ENCODE measurements around the gene MYO1D.

MYO1D gene

DNA sequence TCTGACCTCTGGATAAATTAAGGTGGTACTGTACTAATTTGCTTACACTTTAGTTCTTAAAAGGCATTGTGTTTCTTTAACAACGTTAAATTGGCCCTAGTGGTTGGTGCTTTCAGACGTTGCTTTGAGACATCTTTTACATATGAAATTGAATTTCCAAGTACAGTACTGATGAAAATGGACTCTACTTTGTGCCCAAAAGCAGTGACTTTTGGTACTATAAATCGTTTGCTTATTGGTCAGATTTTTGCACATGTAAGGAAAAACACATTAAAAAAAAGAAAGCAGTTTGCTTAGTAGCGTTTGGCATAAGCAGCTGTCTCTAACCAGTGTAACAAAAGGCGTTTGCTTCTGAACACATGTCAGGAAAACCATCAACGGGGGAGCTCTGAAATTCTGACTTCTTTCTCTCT lies 250.5 kb downstream of the MYO1D start:
- H3K27me3 ChIP-seq (ENCODE audit: control insufficient read depth, insufficient read depth, low read length): peaks cover 5% of the 10 kb centered on the region
- no peak overlapping the region for H3K9ac ChIP-seq (ENCODE audit: low read length)
- no peak overlapping the region for H3K4me3 ChIP-seq (ENCODE audit: low read length)
- no peaks in the 10 kb centered on the region for H3K36me3 ChIP-seq (ENCODE audit: control insufficient read depth, low read depth, low read length)
- no peak overlapping the region for H3K27ac ChIP-seq (ENCODE audit: low read length)
- H3K4me1 ChIP-seq (ENCODE audit: control insufficient read depth, low read depth, low read length): peaks cover 29% of the 10 kb centered on the region
- H3K9me3 ChIP-seq (ENCODE audit: control insufficient read depth, low read depth, low read length): no peaks in the 10 kb centered on the region

DNA sequence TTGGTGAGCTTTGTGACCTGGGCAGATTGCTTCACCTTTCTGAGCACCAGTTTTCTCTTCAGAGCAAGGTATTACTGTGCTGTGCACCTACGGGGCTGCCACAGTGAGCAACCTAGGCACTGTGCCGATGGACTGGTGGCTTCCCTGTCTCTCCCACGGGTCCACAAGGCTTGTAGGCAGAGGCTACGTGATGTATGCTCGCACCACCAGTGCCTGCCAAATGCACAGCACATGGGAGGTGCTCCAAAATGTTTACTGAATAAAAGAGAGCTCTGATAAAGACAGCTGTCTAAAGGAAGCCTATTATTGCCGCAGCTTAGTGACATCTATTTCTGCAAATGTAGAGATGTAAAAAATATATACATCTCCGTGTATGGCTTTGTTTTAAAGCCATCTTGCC lies 251.0 kb downstream of the MYO1D start:
- peaks cover 32% of the 10 kb centered on the region for H3K4me1 ChIP-seq (ENCODE audit: control insufficient read depth, low read depth, low read length)
- no peak overlapping the region for H3K27ac ChIP-seq (ENCODE audit: low read length)
- H3K4me3 ChIP-seq (ENCODE audit: low read length): no peak overlapping the region
- H3K27me3 ChIP-seq (ENCODE audit: control insufficient read depth, insufficient read depth, low read length): peaks cover 5% of the 10 kb centered on the region
- H3K9ac ChIP-seq (ENCODE audit: low read length): no peak overlapping the region
- no peaks in the 10 kb centered on the region for H3K36me3 ChIP-seq (ENCODE audit: control insufficient read depth, low read depth, low read length)
- no peaks in the 10 kb centered on the region for H3K9me3 ChIP-seq (ENCODE audit: control insufficient read depth, low read depth, low read length)

DNA sequence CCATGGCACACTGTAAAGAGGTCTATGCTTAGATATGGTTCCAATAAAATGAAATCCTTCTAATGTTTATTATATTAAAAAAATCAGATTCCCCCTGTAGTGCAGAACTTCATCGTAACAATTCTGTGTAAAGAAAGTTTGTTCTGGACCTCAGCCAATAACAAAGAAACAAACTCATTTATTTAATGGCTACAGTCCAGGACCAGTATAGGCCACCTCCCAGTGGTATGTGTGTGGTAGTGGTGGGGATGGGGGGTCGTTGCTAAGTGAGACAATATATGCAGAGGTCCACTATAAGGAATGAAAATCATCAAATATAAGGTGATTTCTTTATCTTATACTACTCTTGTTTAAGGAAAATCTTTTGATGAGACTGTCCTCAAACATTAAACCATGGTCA lies 253.7 kb downstream of the MYO1D start:
- no peak overlapping the region for H3K9ac ChIP-seq (ENCODE audit: low read length)
- no peaks in the 10 kb centered on the region for H3K9me3 ChIP-seq (ENCODE audit: control insufficient read depth, low read depth, low read length)
- peaks cover 5% of the 10 kb centered on the region for H3K27me3 ChIP-seq (ENCODE audit: control insufficient read depth, insufficient read depth, low read length)
- no peaks in the 10 kb centered on the region for H3K36me3 ChIP-seq (ENCODE audit: control insufficient read depth, low read depth, low read length)
- no peak overlapping the region for H3K27ac ChIP-seq (ENCODE audit: low read length)
- peaks cover 42% of the 10 kb centered on the region for H3K4me1 ChIP-seq (ENCODE audit: control insufficient read depth, low read depth, low read length)
- H3K4me3 ChIP-seq (ENCODE audit: low read length): no peak overlapping the region

DNA sequence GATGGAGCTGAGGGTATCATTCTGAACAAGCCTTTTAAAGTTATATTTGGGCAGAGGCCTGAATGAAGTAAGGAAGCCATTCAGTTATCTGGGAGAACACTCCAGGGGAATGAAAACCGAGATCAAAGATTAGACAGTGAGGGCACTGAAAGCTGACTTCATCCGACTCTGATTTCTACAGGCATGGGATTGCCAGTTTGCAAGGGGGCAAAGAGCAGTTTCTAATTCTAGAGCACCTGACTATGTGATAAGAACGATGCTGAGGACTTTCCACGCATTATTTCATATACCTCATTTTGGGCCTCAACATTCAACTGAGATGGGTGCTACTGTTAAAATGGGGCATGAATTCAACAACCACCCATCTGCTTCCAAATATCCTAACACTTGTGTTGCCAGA lies 254.4 kb downstream of the MYO1D start:
- H3K27me3 ChIP-seq (ENCODE audit: control insufficient read depth, insufficient read depth, low read length): peaks cover 3% of the 10 kb centered on the region
- H3K36me3 ChIP-seq (ENCODE audit: control insufficient read depth, low read depth, low read length): no peaks in the 10 kb centered on the region
- peaks cover 38% of the 10 kb centered on the region for H3K4me1 ChIP-seq (ENCODE audit: control insufficient read depth, low read depth, low read length)
- no peak overlapping the region for H3K9ac ChIP-seq (ENCODE audit: low read length)
- H3K27ac ChIP-seq (ENCODE audit: low read length): no peak overlapping the region
- no peak overlapping the region for H3K4me3 ChIP-seq (ENCODE audit: low read length)
- no peaks in the 10 kb centered on the region for H3K9me3 ChIP-seq (ENCODE audit: control insufficient read depth, low read depth, low read length)

DNA sequence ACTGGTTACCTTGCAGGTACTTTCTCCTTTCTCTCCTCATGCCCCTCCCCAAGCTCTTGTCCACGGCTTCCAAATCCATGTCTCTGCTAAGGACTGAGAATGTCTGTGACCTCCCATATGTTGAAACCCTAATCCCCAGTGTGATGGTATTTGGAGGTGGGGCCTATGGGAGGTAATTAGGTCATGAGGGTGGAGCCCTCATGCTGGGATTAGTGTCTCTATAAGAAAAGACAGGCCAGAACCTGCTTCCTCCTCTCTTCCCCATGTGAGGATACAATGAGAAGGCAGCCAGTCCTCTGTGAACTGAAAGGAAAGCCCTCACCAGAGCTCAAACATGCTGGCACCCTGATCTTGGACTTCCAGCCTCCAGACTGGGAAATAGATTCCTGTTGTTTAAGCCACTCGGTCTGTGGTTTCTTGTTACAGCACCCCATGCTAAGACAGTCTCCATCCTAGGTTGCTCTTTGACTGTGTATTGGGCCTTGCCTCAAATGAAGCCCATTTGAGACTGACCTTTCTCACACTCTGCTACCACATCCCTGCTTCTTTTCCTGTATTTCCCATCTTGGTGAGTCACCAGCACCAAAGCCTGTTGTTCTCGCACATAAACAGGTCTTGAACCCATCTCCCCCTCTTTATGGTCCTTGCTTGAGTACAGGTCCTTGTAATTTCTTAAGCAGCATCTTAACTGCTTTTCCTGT lies 255.2 kb downstream of the MYO1D start:
- no peak overlapping the region for H3K4me3 ChIP-seq (ENCODE audit: low read length)
- H3K4me1 ChIP-seq (ENCODE audit: control insufficient read depth, low read depth, low read length): peaks cover 30% of the 10 kb centered on the region
- no peaks in the 10 kb centered on the region for H3K36me3 ChIP-seq (ENCODE audit: control insufficient read depth, low read depth, low read length)
- no peak overlapping the region for H3K27ac ChIP-seq (ENCODE audit: low read length)
- no peaks in the 10 kb centered on the region for H3K9me3 ChIP-seq (ENCODE audit: control insufficient read depth, low read depth, low read length)
- no peaks in the 10 kb centered on the region for H3K27me3 ChIP-seq (ENCODE audit: control insufficient read depth, insufficient read depth, low read length)
- H3K9ac ChIP-seq (ENCODE audit: low read length): no peak overlapping the region

DNA sequence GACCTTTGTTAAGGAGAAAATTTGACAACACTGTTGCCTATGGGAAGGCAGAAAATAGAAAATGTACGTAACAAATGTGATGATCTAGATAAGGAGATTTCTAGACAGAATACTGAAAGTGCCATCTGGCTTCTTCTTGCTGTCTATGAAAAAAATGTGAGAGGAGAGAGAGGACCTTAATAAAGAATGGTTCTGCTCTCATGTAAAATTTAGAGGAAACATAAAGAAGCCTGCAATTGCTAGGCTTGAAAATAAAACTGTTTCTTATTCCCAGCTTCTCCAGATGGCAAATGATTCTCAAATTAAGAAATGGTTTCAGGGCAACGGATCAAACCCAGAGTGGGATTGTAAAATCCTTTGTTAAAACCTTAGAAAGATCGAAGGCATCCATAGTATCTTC lies 261.6 kb downstream of the MYO1D start:
- Histone ChIP-seq H3K9ac (ENCODE audit: low read length) (no peak overlapping the region), H3K4me3 (ENCODE audit: low read length) (no peak overlapping the region), H3K4me1 (ENCODE audit: control insufficient read depth, low read depth, low read length) (peaks cover 4% of the 10 kb centered on the region), H3K27me3 (ENCODE audit: control insufficient read depth, insufficient read depth, low read length) (no peaks in the 10 kb centered on the region), H3K36me3 (ENCODE audit: control insufficient read depth, low read depth, low read length) (no peaks in the 10 kb centered on the region), H3K9me3 (ENCODE audit: control insufficient read depth, low read depth, low read length) (no peaks in the 10 kb centered on the region), H3K27ac (ENCODE audit: low read length) (no peak overlapping the region)

DNA sequence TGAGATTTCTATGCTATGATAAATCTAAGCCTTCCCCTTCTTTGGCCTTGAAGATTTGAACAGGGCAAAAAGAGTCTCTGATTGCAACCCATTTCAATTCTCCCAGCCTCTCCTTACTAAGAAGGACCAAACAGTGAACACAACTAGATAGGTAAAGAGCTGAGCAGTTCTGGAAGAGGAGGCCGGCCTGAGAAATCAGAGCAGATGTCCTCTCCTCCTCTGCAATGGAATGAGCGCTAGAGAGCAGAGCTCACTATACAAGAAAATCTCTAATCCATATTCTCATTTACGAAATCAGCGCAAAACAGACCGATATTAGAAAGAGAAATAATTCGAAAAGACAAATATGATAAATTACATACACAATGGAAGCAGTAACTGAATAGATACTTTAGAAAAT lies 266.0 kb downstream of the MYO1D start:
- Histone ChIP-seq H3K4me3 (ENCODE audit: low read length) (no peak overlapping the region), H3K9me3 (ENCODE audit: control insufficient read depth, low read depth, low read length) (no peaks in the 10 kb centered on the region), H3K36me3 (ENCODE audit: control insufficient read depth, low read depth, low read length) (no peaks in the 10 kb centered on the region), H3K4me1 (ENCODE audit: control insufficient read depth, low read depth, low read length) (no peaks in the 10 kb centered on the region), H3K9ac (ENCODE audit: low read length) (no peak overlapping the region), H3K27ac (ENCODE audit: low read length) (no peak overlapping the region), H3K27me3 (ENCODE audit: control insufficient read depth, insufficient read depth, low read length) (no peaks in the 10 kb centered on the region)

DNA sequence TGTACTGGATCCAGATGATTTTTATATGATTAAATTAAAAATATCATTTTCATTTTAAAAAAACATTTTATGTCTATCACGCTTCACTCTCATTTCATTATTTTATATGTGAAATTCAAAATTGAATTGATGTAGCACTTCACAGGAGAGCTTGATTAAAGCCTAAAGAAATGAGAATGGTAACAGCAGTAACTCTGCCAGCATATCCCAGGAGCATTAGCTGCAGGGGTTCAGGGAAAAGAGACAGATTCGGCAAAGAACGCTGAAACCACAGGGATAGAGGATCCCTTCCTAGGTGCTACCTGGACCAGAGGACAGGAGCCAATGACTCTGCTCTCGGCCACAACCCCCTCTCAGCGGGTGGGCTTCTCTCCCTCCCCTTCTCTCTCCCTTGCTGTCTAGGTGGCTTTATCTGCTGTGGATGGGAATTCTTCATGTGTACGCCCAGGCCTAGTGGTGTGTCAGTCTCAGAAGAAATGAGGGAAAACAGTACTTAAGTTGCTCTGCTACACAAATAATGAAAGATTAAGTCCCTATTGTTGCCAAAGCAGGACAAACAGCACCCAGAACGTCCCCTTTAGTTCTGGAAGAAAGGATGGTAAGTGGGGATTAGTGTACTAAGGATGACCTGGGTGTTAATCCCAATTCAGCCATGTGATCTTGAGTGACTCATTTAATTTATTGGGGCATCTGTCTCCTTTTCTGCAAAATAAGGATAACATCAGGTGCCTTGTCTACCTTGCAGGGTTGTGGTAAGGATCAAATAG lies 266.9 kb downstream of the MYO1D start:
- Histone ChIP-seq H3K4me3 (ENCODE audit: low read length) (no peak overlapping the region), H3K9me3 (ENCODE audit: control insufficient read depth, low read depth, low read length) (no peaks in the 10 kb centered on the region), H3K9ac (ENCODE audit: low read length) (no peak overlapping the region), H3K27me3 (ENCODE audit: control insufficient read depth, insufficient read depth, low read length) (no peaks in the 10 kb centered on the region), H3K4me1 (ENCODE audit: control insufficient read depth, low read depth, low read length) (no peaks in the 10 kb centered on the region), H3K27ac (ENCODE audit: low read length) (no peak overlapping the region), H3K36me3 (ENCODE audit: control insufficient read depth, low read depth, low read length) (no peaks in the 10 kb centered on the region)

DNA sequence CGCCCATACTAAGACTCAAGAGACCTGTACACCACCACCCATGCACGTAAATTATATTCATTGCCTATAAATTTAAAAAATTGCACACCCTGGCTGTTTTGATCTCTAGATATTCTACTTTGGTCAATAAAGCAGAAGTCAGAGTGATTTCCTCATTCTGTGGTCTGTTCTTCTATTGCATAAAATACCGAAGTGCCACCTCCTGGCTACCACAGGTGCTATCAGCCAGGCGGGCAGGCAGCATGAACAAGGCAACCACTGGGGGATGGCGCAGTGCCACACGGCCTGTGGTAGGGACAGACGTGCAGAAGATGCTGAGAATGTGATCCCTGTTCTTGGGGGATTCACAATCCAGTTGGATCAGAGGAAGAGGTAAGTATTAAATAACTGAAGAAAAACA lies 267.8 kb downstream of the MYO1D start:
- Histone ChIP-seq H3K9me3 (ENCODE audit: control insufficient read depth, low read depth, low read length) (no peaks in the 10 kb centered on the region), H3K9ac (ENCODE audit: low read length) (no peak overlapping the region), H3K27ac (ENCODE audit: low read length) (no peak overlapping the region), H3K4me3 (ENCODE audit: low read length) (no peak overlapping the region), H3K27me3 (ENCODE audit: control insufficient read depth, insufficient read depth, low read length) (no peaks in the 10 kb centered on the region), H3K36me3 (ENCODE audit: control insufficient read depth, low read depth, low read length) (no peaks in the 10 kb centered on the region), H3K4me1 (ENCODE audit: control insufficient read depth, low read depth, low read length) (no peaks in the 10 kb centered on the region)

DNA sequence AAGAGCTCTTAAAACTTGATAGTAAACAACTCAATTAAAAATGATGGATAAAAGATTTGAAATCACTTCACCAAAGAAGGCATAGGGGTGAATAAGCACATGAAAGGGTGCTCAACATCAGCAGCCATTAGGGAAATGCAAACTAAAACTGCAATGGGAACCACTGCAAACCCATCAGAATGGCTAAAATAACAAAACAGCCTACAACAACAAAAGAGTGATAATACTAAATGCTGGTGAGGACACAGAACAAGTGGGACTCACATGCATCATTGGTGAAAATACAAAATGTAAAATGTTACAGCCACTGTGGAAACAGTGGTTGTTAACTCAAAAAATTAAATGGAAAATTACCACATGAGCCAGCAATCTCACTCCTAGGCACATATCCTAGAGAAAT lies 268.7 kb downstream of the MYO1D start:
- Histone ChIP-seq H3K27ac (ENCODE audit: low read length) (no peak overlapping the region), H3K4me3 (ENCODE audit: low read length) (no peak overlapping the region), H3K4me1 (ENCODE audit: control insufficient read depth, low read depth, low read length) (no peaks in the 10 kb centered on the region), H3K9ac (ENCODE audit: low read length) (no peak overlapping the region), H3K36me3 (ENCODE audit: control insufficient read depth, low read depth, low read length) (no peaks in the 10 kb centered on the region), H3K27me3 (ENCODE audit: control insufficient read depth, insufficient read depth, low read length) (no peaks in the 10 kb centered on the region), H3K9me3 (ENCODE audit: control insufficient read depth, low read depth, low read length) (no peaks in the 10 kb centered on the region)

DNA sequence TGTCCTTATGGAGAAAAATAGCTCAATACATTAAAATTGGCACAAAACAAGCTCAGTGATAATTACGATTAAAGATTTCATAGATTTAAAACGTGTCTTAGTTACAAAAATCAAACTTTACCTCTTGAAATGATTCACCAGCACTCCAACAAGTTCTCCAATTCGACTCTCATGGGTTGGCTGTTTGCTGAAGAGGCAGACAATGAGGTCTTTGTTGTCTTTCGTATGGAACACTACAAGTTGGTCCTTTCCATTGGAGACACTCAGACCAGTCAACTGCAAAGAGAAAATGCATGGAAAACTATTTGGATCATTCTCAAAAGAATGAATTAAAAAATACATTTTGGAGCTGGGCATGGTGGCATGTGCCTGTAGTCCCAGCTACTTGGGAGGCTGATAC lies 272.0 kb downstream of the MYO1D start:
- Histone ChIP-seq H3K27ac (ENCODE audit: low read length) (no peak overlapping the region), H3K36me3 (ENCODE audit: control insufficient read depth, low read depth, low read length) (no peaks in the 10 kb centered on the region), H3K4me3 (ENCODE audit: low read length) (no peak overlapping the region), H3K27me3 (ENCODE audit: control insufficient read depth, insufficient read depth, low read length) (no peaks in the 10 kb centered on the region), H3K9ac (ENCODE audit: low read length) (no peak overlapping the region), H3K4me1 (ENCODE audit: control insufficient read depth, low read depth, low read length) (peaks cover 5% of the 10 kb centered on the region), H3K9me3 (ENCODE audit: control insufficient read depth, low read depth, low read length) (no peaks in the 10 kb centered on the region)

DNA sequence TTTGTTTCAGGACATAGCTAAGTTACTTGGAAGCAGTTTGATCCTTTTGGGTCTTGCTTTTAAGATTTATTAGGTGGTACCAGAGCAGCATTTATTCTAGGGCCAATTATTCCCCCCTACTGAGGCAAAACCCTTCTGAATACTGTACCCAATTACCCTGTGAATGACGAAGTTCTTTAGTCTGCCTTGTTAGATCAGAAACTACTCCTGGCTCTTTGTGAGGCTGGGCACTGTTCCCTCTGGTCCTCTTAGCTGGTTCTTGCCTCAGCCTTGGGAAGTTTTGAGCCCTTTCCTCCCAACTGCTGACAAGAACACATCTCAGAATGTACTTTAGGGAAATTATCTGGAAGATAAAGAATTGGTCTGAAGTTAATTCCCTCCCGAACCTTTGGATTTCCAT lies 274.5 kb downstream of the MYO1D start:
- Histone ChIP-seq H3K4me3 (ENCODE audit: low read length) (no peak overlapping the region), H3K4me1 (ENCODE audit: control insufficient read depth, low read depth, low read length) (peaks cover 5% of the 10 kb centered on the region), H3K27ac (ENCODE audit: low read length) (no peak overlapping the region), H3K9ac (ENCODE audit: low read length) (no peak overlapping the region), H3K27me3 (ENCODE audit: control insufficient read depth, insufficient read depth, low read length) (no peaks in the 10 kb centered on the region), H3K9me3 (ENCODE audit: control insufficient read depth, low read depth, low read length) (no peaks in the 10 kb centered on the region), H3K36me3 (ENCODE audit: control insufficient read depth, low read depth, low read length) (no peaks in the 10 kb centered on the region)
